ENCODE results near the gene POMT1.
"Not testable (repeated sequence)": the region's sequence is repeated elsewhere in the genome, so short reads cannot be mapped to it uniquely, and the experiment has no call there.

The POMT1 gene

GRCh38 chr9:131525643-131526565, 23.2 kb downstream of the POMT1 start:
- no peak for DNase-seq (ENCODE audit: low spot score)

- no peak for DNase-seq (ENCODE audit: low spot score)
Observed at GRCh38 chr9:131528186-131528585, 25.5 kb downstream of the POMT1 start.

GRCh38 chr9:131528886-131529505, 26.3 kb downstream of the POMT1 start:
- DNase-seq (ENCODE audit: low spot score): no peak

- no peak for DNase-seq (ENCODE audit: low spot score)
Observed at GRCh38 chr9:131529597-131530545, 27.2 kb downstream of the POMT1 start.

GRCh38 chr9:131530546-131530919, 27.8 kb downstream of the POMT1 start:
- peak; percentile 82 for DNase-seq (ENCODE audit: low spot score)

- DNase-seq (ENCODE audit: low spot score): peak; percentile 99
Observed at GRCh38 chr9:131530920-131531832, 28.5 kb downstream of the POMT1 start, which contains the start of gene UCK1. Gene UCK1 (minus strand): TSS chr9:131531263. CDS start chr9:131531174, 89 bp downstream.

GRCh38 chr9:131534721-131535237, 32.1 kb downstream of the POMT1 start:
- DNase-seq (ENCODE audit: low spot score): no peak

- DNase-seq (ENCODE audit: low spot score): no peak
Observed at GRCh38 chr9:131537946-131538345, 35.2 kb downstream of the POMT1 start.

- no peak for DNase-seq (ENCODE audit: low spot score)
Observed at GRCh38 chr9:131539223-131539923, 36.7 kb downstream of the POMT1 start.

GRCh38 chr9:131543141-131543540, 40.4 kb downstream of the POMT1 start:
- DNase-seq (ENCODE audit: low spot score): no peak

GRCh38 chr9:131545003-131545785, 42.5 kb downstream of the POMT1 start, which contains the start of gene PRRT1B:
Gene PRRT1B (plus strand): TSS chr9:131545523. CDS start chr9:131545616, 93 bp downstream.
- DNase-seq (ENCODE audit: low spot score): peak; percentile 79

- no peak for DNase-seq (ENCODE audit: low spot score)
Observed at GRCh38 chr9:131545786-131546335, 43.1 kb downstream of the POMT1 start.

- peak; percentile 74 for DNase-seq (ENCODE audit: low spot score)
Observed at GRCh38 chr9:131546336-131547084, 43.8 kb downstream of the POMT1 start.

GRCh38 chr9:131549186-131549585, 46.5 kb downstream of the POMT1 start:
- DNase-seq (ENCODE audit: low spot score): not testable (repeated sequence)

GRCh38 chr9:131550465-131550864, 47.7 kb downstream of the POMT1 start:
- DNase-seq (ENCODE audit: low spot score): not testable (repeated sequence)

GRCh38 chr9:131552030-131552429, 49.3 kb downstream of the POMT1 start:
- DNase-seq (ENCODE audit: low spot score): no peak

- DNase-seq (ENCODE audit: low spot score): peak; percentile 37
Observed at GRCh38 chr9:131554087-131554842, 51.5 kb downstream of the POMT1 start.
